ENCODE measurements around the gene ATF6.
A peak's percentile ranks its signal among the peaks of the same experiment; 100 is the strongest.

Gene ATF6

DNA sequence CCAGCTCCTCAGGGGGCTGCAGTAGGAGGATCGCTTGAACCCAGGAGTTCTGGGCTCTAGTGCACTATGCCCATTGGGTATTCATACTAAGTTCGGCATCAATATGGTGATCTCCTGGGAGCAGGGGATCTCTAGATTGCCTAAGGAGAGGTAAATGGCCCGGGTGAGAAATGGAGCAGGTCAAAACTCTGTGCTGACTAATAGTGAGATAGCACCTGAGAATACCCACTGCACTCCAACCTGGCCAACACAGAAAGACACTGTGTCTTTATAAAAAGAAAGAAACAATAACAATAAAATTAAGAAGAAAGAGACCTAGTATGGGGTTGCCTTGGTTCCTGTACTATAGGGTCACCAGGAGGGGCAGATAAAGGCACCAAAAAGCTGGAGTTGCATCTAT is 30.3 kb upstream of the ATF6 start:
- DNase-seq (ENCODE audit: low read depth) = peak; percentile 57
- TF ChIP-seq, protein P1, sequence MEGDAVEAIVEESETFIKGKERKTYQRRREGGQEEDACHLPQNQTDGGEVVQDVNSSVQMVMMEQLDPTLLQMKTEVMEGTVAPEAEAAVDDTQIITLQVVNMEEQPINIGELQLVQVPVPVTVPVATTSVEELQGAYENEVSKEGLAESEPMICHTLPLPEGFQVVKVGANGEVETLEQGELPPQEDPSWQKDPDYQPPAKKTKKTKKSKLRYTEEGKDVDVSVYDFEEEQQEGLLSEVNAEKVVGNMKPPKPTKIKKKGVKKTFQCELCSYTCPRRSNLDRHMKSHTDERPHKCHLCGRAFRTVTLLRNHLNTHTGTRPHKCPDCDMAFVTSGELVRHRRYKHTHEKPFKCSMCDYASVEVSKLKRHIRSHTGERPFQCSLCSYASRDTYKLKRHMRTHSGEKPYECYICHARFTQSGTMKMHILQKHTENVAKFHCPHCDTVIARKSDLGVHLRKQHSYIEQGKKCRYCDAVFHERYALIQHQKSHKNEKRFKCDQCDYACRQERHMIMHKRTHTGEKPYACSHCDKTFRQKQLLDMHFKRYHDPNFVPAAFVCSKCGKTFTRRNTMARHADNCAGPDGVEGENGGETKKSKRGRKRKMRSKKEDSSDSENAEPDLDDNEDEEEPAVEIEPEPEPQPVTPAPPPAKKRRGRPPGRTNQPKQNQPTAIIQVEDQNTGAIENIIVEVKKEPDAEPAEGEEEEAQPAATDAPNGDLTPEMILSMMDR (IDR thresholded peaks at IDR 0.05; ENCODE audit: insufficient read depth, low read depth, low read length, missing control alignments) = no peak
- H3K4me3 ChIP-seq (ENCODE audit: low read depth, low read length) = no peak overlapping the region

DNA sequence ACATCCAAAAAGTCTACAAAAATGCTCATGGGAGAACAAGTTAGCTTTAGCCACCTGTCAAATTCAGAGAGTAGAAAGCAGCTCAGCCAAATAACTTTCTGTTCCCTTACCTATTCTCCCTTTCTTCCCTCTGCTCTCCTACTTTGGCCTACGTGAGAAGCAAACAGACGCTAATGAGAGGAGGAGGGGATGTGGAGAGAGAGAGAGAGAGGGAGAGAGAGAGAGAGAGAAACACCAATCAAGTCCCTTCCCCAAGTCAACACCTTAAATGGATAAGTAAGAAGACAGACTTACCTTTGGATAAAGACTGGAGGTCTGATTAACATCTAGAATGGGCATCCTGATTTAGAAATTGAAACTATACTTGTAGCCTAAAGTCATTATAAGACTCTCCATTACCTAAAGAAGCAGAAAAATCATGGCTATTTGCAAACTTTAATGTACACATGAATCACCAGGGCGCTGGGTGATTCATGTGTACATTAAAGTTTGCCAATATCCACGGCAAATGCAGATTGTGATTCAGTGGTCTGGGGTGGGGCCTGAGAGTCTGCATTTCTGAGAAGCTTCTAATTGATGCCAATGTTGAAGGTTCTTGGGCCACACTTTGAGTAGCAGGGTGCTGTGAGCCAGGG is 29.7 kb upstream of the ATF6 start:
- peak; percentile 43 for DNase-seq (ENCODE audit: low read depth)
- TF ChIP-seq, protein P1 (IDR thresholded peaks at IDR 0.05; ENCODE audit: insufficient read depth, low read depth, low read length, missing control alignments) = no peak
- H3K4me3 ChIP-seq (ENCODE audit: low read depth, low read length) = peak overlapping the region; percentile 25

DNA sequence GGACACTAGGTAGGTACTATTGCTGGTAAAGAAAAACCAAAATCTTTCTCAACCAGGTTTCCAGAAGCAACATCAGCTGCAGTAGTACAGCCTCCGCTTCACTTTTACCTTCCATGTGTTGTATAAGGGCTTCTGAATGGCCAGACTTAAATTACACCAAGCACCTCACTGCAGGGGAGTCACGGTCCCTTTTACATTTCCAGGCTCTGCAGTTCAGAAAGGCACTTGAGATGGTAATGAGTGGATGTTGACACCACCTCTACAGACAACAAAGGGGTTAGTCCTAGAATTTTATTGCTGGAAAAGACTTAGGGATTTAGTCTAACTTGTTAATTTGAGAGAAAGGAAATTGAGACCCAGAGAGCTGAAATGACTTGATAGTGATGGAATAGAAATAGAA is 28.5 kb upstream of the ATF6 start:
- TF ChIP-seq, protein P1 (IDR thresholded peaks at IDR 0.05; ENCODE audit: insufficient read depth, low read depth, low read length, missing control alignments) = no peak
- H3K4me3 ChIP-seq (ENCODE audit: low read depth, low read length) = no peak overlapping the region
- DNase-seq (ENCODE audit: low read depth) = no peak

DNA sequence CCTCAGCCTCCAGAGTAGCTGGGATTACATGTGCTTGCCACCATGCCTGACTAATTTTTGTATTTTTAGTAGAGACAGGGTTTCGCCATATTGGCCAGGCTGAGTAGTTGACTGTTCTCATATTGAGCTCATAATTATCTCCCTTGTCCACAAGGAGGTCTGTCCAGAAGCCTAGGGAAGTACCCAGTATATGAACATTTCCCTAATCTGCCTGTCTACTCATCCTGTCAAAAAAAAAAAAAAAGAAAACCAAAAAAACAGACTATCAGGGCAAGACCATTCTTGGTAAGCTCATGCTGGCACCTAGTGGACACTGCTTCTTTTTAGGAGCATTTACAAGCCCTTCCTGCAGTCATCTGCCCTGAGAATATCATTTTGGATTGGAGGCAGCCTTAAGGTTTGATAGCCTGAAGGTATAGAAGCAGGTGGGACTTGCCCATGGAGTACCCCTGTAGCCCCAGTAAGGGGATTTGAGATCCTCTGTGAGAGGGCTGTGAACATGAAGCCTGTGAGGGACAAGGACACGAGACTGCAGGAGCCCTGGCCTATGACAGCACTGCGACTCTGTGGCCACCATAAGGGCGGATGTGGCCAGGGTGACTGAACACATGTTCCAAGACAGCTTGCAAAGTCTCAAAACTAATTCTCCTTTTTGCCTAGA is 27.4 kb upstream of the ATF6 start:
- H3K4me3 ChIP-seq (ENCODE audit: low read depth, low read length) = no peak overlapping the region; the same call in 1 of the 2 replicates
- TF ChIP-seq, protein P1 (IDR thresholded peaks at IDR 0.05; ENCODE audit: insufficient read depth, low read depth, low read length, missing control alignments) = peak; percentile 58
- peak; percentile 95 for DNase-seq (ENCODE audit: low read depth)

DNA sequence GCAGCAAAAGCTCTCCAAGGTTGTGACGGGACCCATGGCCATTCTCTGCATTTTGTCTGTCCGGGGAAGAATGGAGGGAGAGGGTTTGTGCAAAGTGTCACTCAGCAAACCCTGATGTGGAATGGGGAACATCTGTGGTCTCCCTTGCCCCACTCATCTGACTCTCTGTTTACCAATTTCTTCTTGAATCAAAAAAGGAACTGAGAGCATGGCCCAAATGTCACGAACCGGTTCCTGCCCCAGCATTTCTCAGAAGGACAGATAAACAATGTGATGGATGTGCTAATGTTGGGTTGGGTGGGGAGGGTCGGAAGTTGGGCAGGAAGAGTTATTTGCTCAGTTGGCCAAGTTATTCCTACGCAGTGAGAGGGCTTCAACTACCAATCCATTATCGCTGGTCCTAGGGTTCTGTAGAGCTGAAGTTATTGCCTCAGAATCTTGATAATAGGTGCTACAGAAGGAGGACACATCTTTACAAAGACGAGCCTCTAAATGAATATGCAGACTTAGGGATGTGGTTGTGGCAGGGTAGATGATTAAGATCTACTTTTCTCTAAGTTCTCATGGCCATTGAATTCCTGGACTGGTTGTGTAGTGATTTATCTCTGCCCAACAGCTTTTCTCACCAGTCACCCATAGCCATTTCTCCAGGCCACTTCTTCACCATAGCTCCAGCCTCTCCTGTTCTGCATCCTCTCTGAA is 26.1 kb upstream of the ATF6 start:
- H3K4me3 ChIP-seq (ENCODE audit: low read depth, low read length) = peak overlapping the region; percentile 30; the same call in 1 of the 2 replicates
- TF ChIP-seq, protein P1 (IDR thresholded peaks at IDR 0.05; ENCODE audit: insufficient read depth, low read depth, low read length, missing control alignments) = no peak
- DNase-seq (ENCODE audit: low read depth) = peak; percentile 87

DNA sequence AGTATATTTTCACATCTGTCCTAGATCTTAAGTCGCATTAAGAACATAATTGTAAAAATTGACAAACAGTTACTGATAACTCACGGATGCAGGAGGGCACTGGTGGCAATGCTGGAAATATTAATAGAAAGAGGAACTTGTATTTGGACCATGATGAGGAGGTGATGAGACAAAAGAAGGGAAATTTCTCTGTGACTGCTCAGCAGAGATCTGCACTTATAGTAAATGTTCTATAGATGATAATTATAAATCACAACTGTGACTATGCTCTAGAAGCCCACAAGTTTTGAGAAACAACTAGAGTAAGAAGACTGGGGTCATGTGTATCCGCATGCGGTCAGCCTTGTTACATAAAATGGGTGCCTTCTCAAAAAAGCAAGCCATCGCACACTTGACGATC is 25.2 kb upstream of the ATF6 start:
- H3K4me3 ChIP-seq (ENCODE audit: low read depth, low read length) = no peak overlapping the region
- DNase-seq (ENCODE audit: low read depth) = no peak
- TF ChIP-seq, protein P1 (IDR thresholded peaks at IDR 0.05; ENCODE audit: insufficient read depth, low read depth, low read length, missing control alignments) = no peak
